Testis (tissue), 3 donors: ENCODE data around the gene EFCAB13. TPM values are rescaled to one million over a fixed set of nuclear protein-coding genes. Genes with fewer than 3 reads are reported as not detected.
"Not testable (repeated sequence)": the region's sequence is repeated elsewhere in the genome, so short reads cannot be mapped to it uniquely, and the experiment has no call there.

Source experiments
- DNase-seq: peaks from one replicate; pipeline ENCODE4 v3.0.0-alpha.2; 2019
- H3K27ac ChIP-seq, 2 donors: fragments of 200-600 bp; sonication (generic); one replicate each; pipeline ENCODE4 v1.5.1; 2019
- H3K27me3 ChIP-seq: fragments of 200-600 bp; sonication (generic); one replicate; pipeline ENCODE4 v1.5.1; 2019
- H3K36me3 ChIP-seq: fragments of 200-600 bp; sonication (generic); one replicate; pipeline ENCODE4 v1.5.1; 2017; ENCODE audit warnings: low read depth; ENCODE audit errors: missing control alignments
- H3K4me1 ChIP-seq: fragments of 200-600 bp; sonication (generic); one replicate; pipeline ENCODE4 v1.5.1; 2019
- H3K4me3 ChIP-seq, 2 donors: fragments of 200-600 bp; sonication (generic); one replicate each; pipeline ENCODE4 v1.5.1; 2017 to 2019
- H3K9me3 ChIP-seq: fragments of 200-600 bp; sonication (generic); one replicate; pipeline ENCODE4 v1.5.1; 2017
- CTCF ChIP-seq, 3 experiments: fragments of 450-650 bp in 2 of 3; fragments of 200-600 bp in 1 of 3; sonication (generic) in 1 of 3; IDR thresholded peaks; one replicate each; pipeline ENCODE4 v1.5.1; 2016 to 2019; ENCODE audit warnings: antibody characterized with exemption in 3 of 3, mild to moderate bottlenecking in 2 of 3, moderate library complexity in 1 of 3
- POLR2A ChIP-seq: fragments of 450-650 bp; IDR thresholded peaks from one replicate; pipeline ENCODE4 v1.6.1; 2017; ENCODE audit warnings: antibody characterized with exemption, mild to moderate bottlenecking, moderate library complexity
- WGBS, 2 donors: methylation state at CpG; one replicate each; pipeline ENCODE4 v1.1.5; 2018; 5-methylcytosine and 5-hydroxymethylcytosine counted together
- intact Hi-C: fragments of 100-400 bp; cut with DNase I; formaldehyde crosslinking; loops from one replicate; pipeline ENCODE4 v1.15.1; 2023; ENCODE audit warnings: low total_unique reads
- polyA plus RNA-seq: library from polyadenylated mRNA; stranded (reverse); fragments of 350-450 nt; fragmentation: Illumina TruSeq; extraction: RNeasy Lipid Tissue Mini Kit (QIAGEN cat#74804); gene quantifications from one replicate; pipeline ENCODE4 v1.2.3, GENCODE V29; 2014; ENCODE audit warnings: low read depth, low replicate concordance; ENCODE audit not compliant: insufficient read depth
- total RNA-seq, 2 donors: library from RNA; depleted of rRNA; stranded (reverse); fragments of >200 nt; gene quantifications; one replicate each; pipeline ENCODE4 v1.2.3, GENCODE V29; 2016

Gene EFCAB13
- total and polyA plus RNA-seq, 3 donors from 2014 or later = 22.9 to 37.7 (median 23.2) TPM

- no peak for DNase-seq
- Histone ChIP-seq H3K27ac (no peak overlapping the region), H3K27me3 (no peaks in the 10 kb centered on the region), H3K9me3 (no peaks in the 10 kb centered on the region), H3K36me3 (no peaks in the 10 kb centered on the region), H3K4me1 (no peaks in the 10 kb centered on the region), H3K4me3 (no peak overlapping the region)
- intact Hi-C loops = no loop called here
- TF ChIP-seq POLR2A = no peak
These were observed 65.1 kb downstream of the EFCAB13 start for GRCh38 chr17:47388825-47389224.

DNA sequence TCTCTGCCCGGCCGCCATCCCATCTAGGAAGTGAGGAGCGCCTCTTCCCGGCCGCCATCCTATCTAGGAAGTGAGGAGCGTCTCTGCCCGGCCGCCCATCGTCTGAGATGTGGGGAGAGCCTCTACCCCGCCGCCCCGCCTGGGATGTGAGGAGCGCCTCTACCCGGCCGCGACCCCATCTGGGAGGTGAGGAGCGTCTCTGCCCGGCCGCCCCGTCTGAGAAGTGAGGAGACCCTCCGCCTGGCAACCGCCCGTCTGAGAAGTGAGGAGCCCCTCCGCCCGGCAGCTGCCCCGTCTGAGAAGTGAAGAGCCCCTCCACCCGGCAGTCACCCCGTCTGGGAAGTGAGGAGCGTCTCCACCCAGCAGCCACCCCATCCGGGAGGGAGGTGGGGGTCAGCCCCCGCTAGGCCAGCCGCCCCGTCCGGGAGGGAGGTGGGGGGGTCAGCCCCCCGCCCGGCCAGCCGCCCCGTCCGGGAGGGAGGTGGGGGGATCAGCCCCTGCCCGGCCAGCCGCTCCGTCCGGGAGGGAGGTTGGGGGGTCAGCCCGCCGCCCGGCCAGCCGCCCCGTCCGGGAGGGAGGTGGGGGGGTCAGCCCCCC is 73.9 kb downstream of the EFCAB13 start:
- intact Hi-C loops, DNase-seq, H3K9me3 ChIP-seq, H3K36me3 ChIP-seq, H3K27me3 ChIP-seq, H3K27ac ChIP-seq, H3K4me1 ChIP-seq: not testable (repeated sequence)
- WGBS, 2 donors = 80 to 89% methylated on average over 1 to 26 of the region's 49 CpGs
- H3K4me3 ChIP-seq = peak overlapping the region in 1 of 2 donors; percentile 17

- DNase-seq = no peak
- no peaks in the 10 kb centered on the region for H3K27me3 ChIP-seq
- H3K36me3 ChIP-seq = no peaks in the 10 kb centered on the region
- 61 to 64% methylated on average over 1 of the region's 1 CpG for WGBS, 2 donors
- H3K4me1 ChIP-seq = no peaks in the 10 kb centered on the region
- no peak overlapping the region for H3K4me3 ChIP-seq
- peak overlapping the region in 1 of 2 donors; percentile 6 for H3K27ac ChIP-seq
- TF ChIP-seq CTCF (IDR thresholded peaks at IDR 0.05) = no peak
- TF ChIP-seq POLR2A = no peak
- H3K9me3 ChIP-seq = no peaks in the 10 kb centered on the region
- intact Hi-C loops = no loop called here
These were observed 76.6 kb downstream of the EFCAB13 start for GRCh38 chr17:47400333-47400732.

DNA sequence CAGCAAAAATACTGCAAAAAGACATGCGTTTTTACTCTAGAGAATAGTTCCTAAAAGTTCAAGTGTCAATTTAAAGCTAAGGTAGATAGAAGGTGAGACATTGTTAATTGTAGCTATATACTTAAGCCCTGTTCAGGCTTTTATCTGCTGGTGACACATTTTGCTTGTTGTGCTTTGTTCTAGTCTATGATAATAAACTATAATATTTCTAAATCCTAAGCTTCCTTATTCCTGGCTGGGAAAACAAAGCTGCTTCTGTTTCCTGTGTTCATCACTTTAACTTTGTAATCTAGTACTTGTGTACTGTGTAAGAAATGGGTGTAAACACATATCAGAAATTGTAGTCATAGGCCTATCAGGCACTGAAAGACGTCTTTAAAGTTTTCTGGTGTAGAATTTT is 77.3 kb downstream of the EFCAB13 start:
- TF ChIP-seq POLR2A = no peak
- TF ChIP-seq CTCF (IDR thresholded peaks at IDR 0.05) = no peak
- H3K9me3 ChIP-seq = no peaks in the 10 kb centered on the region
- intact Hi-C loops = no loop called here
- H3K27ac ChIP-seq = peak overlapping the region in 1 of 2 donors; percentile 6
- DNase-seq = no peak
- H3K36me3 ChIP-seq = no peaks in the 10 kb centered on the region
- no peaks in the 10 kb centered on the region for H3K27me3 ChIP-seq
- no peak overlapping the region for H3K4me3 ChIP-seq
- WGBS, 2 donors = 77% methylated on average over 2 of the region's 2 CpGs
- no peaks in the 10 kb centered on the region for H3K4me1 ChIP-seq

GRCh38 chr17:47404006-47404405 is 80.3 kb downstream of the EFCAB13 start:
- DNase-seq = no peak
- no peaks in the 10 kb centered on the region for H3K36me3 ChIP-seq
- H3K9me3 ChIP-seq = no peaks in the 10 kb centered on the region
- H3K27ac ChIP-seq = no peak overlapping the region
- 83% methylated on average over 3 of the region's 3 CpGs for WGBS, 2 donors
- intact Hi-C loops = no loop called here
- TF ChIP-seq POLR2A (no peak), CTCF (IDR thresholded peaks at IDR 0.05) (no peak)
- no peaks in the 10 kb centered on the region for H3K27me3 ChIP-seq
- no peaks in the 10 kb centered on the region for H3K4me1 ChIP-seq
- H3K4me3 ChIP-seq = no peak overlapping the region

GRCh38 chr17:47404875-47405274 is 81.1 kb downstream of the EFCAB13 start:
- DNase-seq = no peak
- Histone ChIP-seq H3K9me3 (no peaks in the 10 kb centered on the region), H3K27ac (no peak overlapping the region), H3K36me3 (no peaks in the 10 kb centered on the region), H3K27me3 (no peaks in the 10 kb centered on the region), H3K4me1 (no peaks in the 10 kb centered on the region), H3K4me3 (no peak overlapping the region)
- TF ChIP-seq POLR2A (no peak), CTCF (IDR thresholded peaks at IDR 0.05) (no peak)
- intact Hi-C loops = no loop called here
